ENCODE data around the gene MRPL32. TPM values are rescaled to one million over a fixed set of nuclear protein-coding genes. Genes with fewer than 3 reads are reported as not detected.

The MRPL32 gene
- total RNA-seq, 2 donors from 2014 or later: 46.4 to 52.0 TPM

DNA sequence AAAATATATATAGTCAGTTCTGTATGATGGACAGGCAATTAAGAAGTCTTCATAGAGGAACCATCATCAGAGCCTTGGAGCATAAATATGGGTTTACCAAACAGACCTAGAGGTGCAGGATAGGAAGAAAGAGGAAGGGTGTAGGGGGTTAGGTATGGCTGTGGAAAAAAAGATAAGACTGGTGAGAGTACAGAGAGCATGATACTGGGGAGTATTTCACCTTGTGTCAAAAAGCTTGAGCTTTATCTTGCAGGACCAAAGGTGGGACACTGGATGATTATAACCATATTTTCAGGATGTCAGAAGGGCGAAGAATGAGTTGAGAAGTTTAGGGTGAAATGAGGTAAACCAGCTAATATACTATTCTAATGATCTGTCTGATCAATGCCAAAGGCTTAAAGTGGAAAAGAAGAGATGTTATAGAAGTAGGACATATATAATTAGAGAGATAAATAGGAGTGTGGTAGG lies 54.6 kb downstream of the MRPL32 start:
- H3K4me1 Mint-ChIP-seq (ENCODE audit: low read depth in 2 of 2): no peaks in the 10 kb centered on the region
- peaks cover 19 to 25% of the 10 kb centered on the region in 2 donors for H3K27me3 Mint-ChIP-seq

More for the DNA sequence above, 54.6 kb downstream of the MRPL32 start:
- no peak overlapping the region for H3K4me3 Mint-ChIP-seq
- ATAC-seq (no peak), DNase-seq (ENCODE audit: low spot score) (no peak)
- no peak overlapping the region for H3K27ac Mint-ChIP-seq
- H3K36me3 Mint-ChIP-seq: no peaks in the 10 kb centered on the region
- peaks cover 7% of the 10 kb centered on the region for H3K9me3 Mint-ChIP-seq

Other genes starting within 250 kb of the MRPL32 start
- gene C7orf25, start 20.3 kb upstream of the MRPL32 start, total RNA-seq: 1 to 10 TPM; 3.7 to 4.1 TPM
- gene PSMA2, start 202 bp upstream of the MRPL32 start, total RNA-seq: 100 to 1,000 TPM in 1 of 2 donors, 10 to 100 TPM in 1; 90.3 to 177 TPM
- not detected for gene HECW1, start 180.3 kb downstream of the MRPL32 start, total RNA-seq